ENCODE data around the gene TDP2.
"Not testable (repeated sequence)": the region's sequence is repeated elsewhere in the genome, so short reads cannot be mapped to it uniquely, and the experiment has no call there.

TDP2 gene

GRCh38 chr6:24650365-24650764 lies 16.3 kb downstream of the TDP2 start:
- DNase-seq = no peak

DNA sequence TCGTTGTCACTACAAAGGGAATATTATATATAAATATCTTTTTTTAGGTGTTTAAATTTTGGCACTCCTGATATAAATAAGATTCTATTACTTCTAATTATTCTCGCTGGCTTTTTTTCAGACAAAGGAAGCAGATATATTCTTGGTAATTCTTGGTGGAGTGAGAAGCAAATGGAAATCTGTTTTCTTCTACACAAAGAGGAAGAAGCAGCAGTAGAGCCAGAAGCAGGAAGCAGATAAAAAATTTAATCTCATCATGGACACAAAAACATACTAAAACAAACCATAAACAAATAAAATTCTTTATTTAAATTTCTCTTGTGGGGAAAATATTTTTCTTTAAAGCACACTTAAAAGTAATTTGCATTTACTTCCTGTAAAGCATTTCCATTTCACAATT lies 17.0 kb downstream of the TDP2 start:
- DNase-seq = no peak

- no peak for DNase-seq
These were observed 18.4 kb downstream of the TDP2 start for GRCh38 chr6:24648276-24648675.

DNA sequence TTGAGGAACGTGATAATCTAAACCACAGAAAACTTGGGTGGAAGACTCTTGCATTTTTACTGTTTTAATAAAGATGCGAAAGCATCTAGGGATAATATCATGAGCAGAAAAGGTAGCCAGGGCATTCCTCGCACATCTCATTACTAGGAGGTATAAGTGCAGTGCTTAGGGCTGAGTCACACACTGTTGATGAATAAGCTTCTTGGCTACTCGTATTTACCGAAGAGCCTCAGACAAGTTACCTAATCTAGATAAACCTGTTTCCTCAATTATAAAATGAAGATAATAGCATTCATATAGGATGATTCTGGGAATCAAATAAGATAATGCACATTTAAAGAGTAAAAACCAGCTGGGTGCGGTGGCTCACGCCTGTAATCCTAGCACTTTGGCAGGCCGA lies 19.9 kb downstream of the TDP2 start:
- DNase-seq = no peak

- DNase-seq = no peak
These were observed 22.3 kb downstream of the TDP2 start for GRCh38 chr6:24644377-24644776.

GRCh38 chr6:24643920-24644319 lies 22.8 kb downstream of the TDP2 start:
- no peak for DNase-seq

GRCh38 chr6:24642061-24642460 lies 24.6 kb downstream of the TDP2 start:
- DNase-seq = no peak

- not testable (repeated sequence) for DNase-seq
These were observed 26.1 kb downstream of the TDP2 start for GRCh38 chr6:24640631-24641030.

DNA sequence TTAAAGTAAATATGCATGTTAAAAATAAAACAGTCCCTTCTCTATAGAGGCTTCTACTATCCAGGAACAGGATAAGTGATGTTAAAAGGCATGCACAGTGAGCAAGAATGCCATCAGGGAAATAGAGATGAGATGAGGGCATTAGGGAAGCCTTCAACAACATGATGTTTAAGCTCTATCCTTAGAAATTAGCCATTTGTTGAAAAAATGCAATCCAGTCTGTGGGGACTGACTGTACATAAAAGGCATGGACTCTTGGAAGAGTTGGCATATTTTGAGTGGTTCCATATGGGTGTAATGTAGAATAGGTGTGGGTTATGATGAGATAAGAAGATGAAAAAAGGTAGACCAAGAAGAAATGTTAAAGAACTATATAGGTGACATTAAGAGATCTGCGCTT lies 26.5 kb downstream of the TDP2 start:
- DNase-seq = no peak

- no peak for DNase-seq
These were observed 30.0 kb downstream of the TDP2 start for GRCh38 chr6:24636681-24637080.

DNA sequence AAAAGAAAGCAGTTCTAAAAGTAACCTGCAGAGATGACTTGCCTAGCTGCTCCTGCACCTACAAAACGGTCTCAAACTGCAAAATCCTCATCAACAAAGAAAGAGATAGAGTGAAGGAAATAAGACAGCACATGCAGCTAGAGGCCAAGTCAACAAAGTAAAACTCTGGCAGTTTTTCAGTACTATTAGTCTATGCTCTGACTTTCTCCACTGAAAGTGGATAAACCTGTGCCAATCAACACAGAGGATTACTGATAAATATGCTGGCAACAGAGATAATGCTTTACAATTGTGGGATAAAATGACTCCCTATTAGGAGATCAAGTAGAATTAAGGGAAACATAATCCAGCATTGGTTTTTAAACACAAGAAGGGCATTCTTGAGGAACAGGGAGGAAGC lies 34.1 kb downstream of the TDP2 start:
- DNase-seq = no peak

- DNase-seq = no peak
These were observed 35.0 kb downstream of the TDP2 start for GRCh38 chr6:24631671-24632070.

DNA sequence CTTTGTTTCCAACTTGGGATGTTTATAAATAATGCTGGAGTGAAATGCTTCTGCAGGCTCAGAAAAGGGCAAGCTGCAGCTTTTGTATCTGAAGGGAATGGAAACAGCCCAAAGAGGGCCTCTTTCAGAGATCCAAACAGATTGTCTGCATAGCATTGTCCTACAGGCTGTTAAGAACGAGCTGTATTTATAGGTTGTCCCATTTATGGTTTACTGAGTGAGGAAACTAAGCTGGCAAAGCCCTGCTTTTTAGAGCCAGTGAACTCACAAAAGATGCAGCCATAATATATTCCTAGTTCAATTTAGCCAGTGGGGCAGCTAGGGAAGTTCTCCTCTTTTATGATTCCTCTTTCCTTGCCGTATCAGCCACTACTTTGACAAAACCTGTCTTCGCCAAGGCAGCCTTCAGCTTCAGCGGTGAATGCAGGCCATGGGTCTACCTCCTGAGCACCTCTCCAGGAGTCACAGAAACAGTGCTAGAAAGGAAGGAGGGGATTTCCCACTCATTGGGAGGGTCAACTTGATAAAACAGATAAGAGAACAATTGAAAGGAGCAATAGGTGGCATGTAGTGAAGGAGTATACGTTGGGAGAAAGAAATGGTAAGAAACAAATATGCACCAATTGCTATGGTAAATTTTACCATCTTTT lies 35.7 kb downstream of the TDP2 start:
- DNase-seq = no peak

- DNase-seq = no peak
These were observed 44.9 kb downstream of the TDP2 start for GRCh38 chr6:24621626-24622289.

- no peak for DNase-seq
These were observed 46.1 kb downstream of the TDP2 start for GRCh38 chr6:24620637-24621036.

DNA sequence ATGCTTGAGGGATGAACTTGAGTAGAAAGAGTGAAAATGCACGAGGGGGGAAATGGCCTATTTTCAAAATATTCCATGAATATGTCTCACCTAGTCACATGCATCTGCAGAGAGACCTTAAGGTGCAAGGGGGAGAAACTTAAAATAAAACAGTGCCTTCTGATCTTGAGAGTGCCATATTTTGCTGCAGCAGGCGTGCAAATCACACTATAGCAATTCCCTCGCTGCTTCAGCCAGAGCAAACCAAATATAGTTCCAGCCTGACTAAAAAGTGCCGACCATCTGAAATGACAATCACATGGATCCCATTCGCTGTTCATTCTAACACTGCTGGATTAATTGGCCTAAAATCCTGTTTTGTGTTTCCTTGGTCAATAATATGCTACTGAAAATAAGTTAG lies 47.0 kb downstream of the TDP2 start:
- DNase-seq = no peak

DNA sequence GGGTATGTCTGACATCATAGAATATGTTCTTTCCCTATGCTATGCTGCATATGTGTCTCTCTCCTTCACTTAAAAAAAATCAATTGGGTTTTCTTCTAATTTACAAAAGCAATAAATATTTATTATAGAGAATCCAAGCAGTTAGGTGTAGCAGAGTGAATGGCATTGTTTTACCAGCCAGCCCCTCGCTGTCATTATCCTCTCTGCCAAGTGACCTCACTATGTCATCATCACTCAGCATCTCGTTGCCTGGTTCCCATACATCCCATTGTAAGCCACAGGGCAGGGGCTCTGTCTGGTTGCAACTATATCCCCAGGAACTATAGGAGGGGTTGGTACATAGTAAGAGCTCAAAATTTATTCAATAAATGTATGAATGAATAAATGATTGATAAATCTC lies 52.1 kb downstream of the TDP2 start:
- DNase-seq = no peak

DNA sequence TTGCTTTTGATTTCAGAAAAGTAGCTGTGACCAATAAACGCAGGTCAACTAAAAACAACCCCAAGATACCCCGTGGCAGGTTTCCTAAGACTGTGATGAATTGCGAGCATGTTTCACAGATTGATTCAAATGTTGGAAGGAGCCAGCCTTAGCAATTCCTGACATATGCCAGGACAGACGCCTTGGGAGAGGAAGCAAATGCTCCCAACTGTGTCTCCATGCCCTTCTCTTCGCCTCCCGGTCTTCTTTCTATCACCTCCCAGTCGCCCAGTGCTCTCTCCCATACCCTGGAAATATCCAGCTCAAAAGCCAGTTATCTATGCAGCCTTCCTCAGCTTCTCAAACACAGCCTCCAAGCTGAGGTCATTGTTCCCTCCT lies 52.7 kb downstream of the TDP2 start:
- DNase-seq = peak in 2 of 56 donors; percentile 9

DNA sequence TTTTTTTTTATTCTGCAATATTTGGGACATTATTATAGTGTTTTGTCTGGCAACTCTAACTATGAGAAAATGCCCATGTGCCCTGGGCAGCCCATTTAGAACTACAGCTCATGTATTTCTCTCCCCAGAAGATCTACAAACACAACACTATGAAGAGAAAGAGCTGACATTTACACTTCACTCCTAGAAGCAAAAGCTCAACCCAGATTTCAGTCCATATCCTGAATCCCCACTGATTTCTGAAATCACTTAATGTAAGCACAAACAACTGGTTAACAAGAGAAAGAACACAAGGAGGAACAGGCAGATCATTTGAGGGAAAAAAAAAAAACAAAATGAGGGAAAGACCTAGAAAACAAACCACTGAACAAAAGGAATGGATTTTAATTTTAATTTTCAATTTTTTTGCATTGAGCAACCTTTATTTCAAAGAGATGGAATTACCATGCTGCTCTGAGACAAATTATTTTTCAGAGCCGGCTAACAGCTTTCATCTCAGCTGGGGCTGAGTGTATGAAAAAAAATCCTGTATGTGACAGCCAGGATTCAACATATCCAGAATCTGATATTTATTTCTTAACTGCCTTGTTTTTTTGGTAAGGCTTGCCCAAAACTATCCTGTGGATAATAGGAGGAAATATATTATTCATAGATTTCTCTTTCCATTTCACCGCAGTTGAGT lies 53.2 kb downstream of the TDP2 start:
- no peak for DNase-seq

DNA sequence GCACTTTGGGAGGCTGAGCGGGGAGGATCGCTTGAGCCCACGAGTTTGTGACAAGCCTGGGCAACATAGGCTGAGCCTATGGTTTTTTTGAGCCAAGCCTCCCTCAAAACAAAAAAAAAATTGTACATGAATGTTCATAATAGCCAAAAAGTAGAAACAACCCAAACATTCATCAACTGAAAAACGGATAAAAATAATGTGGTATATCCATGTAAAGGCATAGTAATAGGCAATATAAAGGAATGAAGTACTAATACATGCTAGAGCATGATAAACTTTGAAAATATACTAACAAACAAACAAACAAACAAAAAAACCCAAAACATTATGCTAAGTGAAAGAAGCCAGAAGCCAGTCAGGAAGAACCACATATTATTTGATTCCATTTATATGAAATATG lies 56.0 kb downstream of the TDP2 start:
- no peak for DNase-seq

DNA sequence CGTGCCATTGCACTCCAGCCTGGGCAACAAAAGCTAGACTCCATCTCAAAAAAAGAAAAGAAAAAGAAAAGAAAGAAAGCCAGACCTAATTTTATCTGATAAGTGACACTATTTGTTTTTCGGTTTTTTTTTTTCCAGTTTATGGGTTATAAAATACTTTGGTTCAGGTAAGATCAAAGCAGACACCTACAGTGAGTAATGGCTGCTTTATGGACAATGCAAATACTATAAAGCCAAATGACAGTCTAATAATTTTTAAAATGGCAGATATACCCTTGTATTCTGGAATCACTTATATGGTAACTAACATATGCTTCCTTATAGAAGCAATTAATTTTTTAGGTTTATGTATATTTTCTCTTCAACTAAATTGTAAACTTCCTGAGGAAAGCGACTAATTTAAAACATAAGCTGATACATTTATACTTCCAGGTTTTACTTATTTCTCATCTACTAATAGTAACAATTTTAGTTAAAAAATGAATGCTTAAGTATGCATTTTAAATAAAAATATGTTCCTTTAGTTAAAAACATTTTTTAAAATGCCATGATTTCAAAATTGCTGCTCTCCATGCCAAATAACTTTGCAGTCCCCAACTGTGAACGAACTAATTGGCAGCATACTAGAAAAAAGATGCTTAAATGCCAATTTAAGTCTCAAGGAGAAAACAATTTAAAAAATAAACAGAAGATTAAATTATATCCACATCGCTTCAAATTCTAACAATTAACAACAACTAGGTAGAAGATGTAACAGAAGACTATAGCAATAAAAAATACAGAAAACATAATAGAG lies 59.2 kb downstream of the TDP2 start:
- DNase-seq = no peak

All from amygdala (tissue), 56 donors.